Astrocyte of the spinal cord (primary cell): ENCODE measurements around the gene SLC8A2.

ENCODE experiments used
- DNase-seq: peaks from one replicate; pipeline ENCODE4 v3.0.0; 2011; ENCODE audit warnings: low read depth, low spot score
- H3K4me3 ChIP-seq: 2 replicates; pipeline ENCODE4 v1.5.1; 2011; ENCODE audit warnings: low read depth, mild to moderate bottlenecking, low read length, moderate library complexity
- in situ Hi-C: cut with HindIII; loops from 2 replicates; pipeline ENCODE4 v1.10.0; 2017; ENCODE audit warnings: low sequenced_read_pairs
- TF ChIP-seq, protein P1 (sequence below): IDR thresholded peaks from 2 replicates; pipeline ENCODE4 v1.5.1; 2012; ENCODE audit warnings: low read depth, mild to moderate bottlenecking, low read length, inconsistent platforms

Gene SLC8A2

DNA sequence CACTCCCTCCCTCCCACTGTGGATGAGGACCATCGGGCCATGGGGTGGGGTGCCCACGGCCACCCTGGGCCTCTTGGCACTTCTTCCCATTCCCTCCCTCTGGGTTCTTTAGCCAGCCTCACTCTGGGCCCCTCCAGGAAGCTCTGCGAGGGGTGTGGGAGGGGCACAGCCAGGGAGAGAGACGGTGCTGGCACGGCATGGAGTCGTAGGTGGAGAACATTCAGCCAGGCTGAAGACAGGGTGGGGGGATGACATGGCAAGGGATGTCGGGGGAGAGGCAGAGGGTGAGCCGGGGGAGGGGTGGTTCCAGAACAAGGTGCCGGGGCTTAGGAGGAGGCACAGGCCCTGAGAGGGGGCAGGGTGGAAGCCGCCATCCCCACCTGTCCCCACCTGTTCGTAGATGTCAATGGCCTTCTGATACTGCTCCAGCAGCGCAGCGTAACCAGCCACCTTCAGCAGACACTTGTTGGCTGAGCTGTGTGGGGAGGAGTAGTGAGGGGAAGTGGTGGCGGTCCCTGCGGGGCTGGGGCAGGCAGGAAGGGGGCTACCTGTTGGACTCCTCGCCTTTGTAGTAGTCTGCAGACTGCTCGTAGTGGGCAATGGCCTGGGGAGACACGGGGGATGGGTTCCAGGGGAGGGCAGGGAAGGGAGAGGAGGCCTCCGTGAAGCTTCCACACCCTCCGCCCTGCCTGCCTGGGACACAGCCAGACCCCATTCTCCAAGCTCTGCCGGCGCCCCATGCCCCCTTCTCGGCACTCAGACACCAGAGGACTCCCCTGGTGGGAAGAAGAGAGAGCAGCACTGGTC lies 21.1 kb upstream of the SLC8A2 start:
- DNase-seq: no peak
- H3K4me3 ChIP-seq: no peak overlapping the region
- TF ChIP-seq, protein P1, sequence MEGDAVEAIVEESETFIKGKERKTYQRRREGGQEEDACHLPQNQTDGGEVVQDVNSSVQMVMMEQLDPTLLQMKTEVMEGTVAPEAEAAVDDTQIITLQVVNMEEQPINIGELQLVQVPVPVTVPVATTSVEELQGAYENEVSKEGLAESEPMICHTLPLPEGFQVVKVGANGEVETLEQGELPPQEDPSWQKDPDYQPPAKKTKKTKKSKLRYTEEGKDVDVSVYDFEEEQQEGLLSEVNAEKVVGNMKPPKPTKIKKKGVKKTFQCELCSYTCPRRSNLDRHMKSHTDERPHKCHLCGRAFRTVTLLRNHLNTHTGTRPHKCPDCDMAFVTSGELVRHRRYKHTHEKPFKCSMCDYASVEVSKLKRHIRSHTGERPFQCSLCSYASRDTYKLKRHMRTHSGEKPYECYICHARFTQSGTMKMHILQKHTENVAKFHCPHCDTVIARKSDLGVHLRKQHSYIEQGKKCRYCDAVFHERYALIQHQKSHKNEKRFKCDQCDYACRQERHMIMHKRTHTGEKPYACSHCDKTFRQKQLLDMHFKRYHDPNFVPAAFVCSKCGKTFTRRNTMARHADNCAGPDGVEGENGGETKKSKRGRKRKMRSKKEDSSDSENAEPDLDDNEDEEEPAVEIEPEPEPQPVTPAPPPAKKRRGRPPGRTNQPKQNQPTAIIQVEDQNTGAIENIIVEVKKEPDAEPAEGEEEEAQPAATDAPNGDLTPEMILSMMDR: no peak
- in situ Hi-C loops: no loop called here

DNA sequence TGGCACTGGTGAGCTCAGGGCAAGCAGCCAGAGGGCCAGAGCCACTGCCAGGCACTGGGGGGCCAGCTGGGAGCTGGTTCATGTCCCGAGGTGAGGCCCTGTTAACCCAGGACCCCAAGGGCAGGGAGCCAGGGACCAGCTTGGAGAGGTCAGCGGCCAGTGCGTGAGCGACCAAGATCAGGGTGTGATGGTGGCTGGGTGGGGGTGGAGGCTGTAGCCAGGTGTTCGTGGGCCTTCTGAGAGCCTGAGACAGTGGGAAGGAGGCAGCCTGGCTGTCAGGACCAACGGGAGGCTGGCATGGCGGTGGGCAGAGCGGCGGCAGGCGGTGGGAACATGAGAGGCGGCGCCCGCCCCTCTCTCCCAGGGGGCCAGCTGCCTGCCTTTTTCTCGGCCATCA lies 20.4 kb upstream of the SLC8A2 start:
- no peak for DNase-seq
- no peak overlapping the region for H3K4me3 ChIP-seq
- in situ Hi-C loops: no loop called here
- TF ChIP-seq, protein P1: no peak

DNA sequence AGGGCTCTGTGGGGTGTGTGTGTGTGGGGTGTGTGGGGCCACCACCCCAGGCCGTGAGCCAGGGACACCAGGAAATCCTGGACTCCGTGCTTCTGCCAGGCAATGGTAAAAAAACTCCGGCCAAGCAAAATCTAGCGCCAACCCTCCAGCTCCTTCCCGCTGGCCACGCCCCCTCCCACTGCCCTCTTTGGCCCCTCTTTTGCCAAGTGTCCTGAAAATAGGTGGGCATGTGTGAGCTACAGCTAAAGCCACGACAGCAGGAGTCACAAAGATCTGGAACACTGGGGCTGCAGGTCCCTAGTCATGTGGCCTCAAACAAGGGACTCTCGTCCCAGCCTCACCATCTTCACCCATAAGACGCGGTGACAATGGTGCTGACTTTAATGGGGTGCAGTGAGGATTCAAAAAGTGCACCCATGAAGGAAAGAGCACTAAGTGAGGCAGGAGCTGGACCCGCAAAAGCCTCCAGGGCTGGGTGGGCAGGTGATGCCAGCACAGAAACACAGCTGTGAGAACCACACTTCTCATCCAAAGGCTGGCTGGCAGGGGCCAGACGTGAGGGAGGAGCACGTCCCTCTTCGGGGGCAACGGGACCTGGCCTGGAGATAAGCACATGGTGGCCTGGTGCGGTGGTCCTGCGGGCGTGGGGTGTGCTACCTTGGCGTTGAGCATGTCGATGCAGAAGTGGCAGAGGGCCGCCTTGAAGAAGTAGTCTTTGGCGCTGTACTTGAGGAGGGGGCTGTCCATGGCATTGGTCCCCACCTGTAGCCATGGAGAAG lies 19.9 kb upstream of the SLC8A2 start:
- no peak overlapping the region for H3K4me3 ChIP-seq
- in situ Hi-C loops: no loop called here
- TF ChIP-seq, protein P1: no peak
- no peak for DNase-seq

DNA sequence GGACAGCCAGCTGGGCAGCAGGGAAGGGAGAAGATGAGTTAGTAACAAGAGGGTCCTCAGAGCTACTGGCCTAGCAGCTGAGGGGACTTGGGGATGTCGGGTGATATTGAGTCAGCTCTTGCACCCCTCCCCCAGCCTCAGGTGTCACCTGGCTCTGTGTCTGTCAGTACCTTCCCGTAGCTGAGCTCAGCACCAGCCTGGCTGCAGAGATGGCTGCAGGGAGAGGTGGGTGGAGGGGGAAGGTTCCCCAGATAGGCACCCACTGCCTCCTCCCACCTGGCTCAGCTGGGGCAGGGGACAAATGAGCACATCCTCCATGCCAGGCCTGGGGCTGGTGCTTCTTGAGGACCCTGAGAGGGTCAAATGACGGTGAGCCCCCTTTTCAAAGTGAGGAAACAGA lies 19.2 kb upstream of the SLC8A2 start:
- no peak for DNase-seq
- in situ Hi-C loops: no loop called here
- TF ChIP-seq, protein P1: no peak
- H3K4me3 ChIP-seq: no peak overlapping the region

DNA sequence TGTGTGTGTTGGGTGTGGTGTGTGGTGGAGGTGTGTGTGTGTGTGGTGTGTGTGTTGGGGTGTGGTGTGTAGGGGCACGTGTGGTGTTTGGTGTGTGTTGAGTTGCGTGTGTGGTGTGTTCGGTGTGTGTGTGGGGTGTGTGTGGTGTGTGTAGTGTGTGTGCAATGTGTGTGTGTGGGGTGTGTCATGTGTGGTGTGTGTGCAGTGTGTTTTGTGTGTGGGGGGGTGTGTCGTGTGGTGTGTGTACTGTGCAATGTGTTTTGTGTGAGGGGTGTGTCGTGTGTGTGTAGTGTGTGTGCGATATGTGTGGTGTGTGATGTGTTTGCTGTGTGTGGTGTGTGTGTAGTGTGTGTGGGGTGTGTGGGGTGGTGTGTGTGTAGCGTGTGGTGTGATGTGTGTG lies 18.3 kb upstream of the SLC8A2 start:
- in situ Hi-C loops: no loop called here
- no peak overlapping the region for H3K4me3 ChIP-seq
- TF ChIP-seq, protein P1: no peak
- DNase-seq: no peak

DNA sequence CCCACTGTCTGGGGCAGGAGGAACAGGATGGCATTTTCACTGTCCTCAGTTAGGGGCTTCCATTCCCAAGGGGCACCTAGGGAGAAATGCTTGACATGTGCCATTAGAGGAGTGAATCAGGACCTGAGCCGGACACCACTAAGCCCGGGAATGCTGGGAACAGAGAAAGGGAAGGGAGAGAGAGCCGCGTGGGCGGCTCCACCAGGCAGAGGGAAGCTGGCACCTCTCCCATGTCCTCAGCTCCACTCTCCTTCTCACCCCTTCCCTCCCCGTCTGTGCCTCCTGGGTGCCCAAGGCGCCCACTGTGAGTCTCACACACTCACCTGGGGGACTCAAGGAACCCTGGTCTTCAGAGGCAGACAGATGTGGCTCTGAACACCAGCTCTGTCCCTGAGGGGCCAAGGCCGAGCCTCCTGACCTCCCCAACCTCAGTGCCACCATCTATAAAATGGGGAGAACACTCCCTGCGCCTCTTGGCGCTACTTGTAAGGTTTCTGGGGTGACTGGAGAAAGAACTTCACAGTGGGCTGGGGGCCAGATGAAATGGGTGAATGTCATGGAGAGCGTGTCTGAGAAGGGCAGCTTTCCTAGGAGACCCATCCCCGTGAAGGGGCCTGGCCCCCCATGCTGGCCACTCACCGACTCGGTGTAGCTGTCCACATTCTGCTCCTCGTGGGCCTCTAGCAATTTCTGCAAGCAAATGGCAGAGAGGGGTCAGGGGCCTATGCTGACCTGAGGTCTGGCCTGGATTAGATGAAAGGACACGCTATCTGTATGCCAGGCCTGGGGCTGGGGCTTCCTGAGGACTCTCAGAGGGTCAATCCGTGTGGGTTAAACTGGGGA lies 17.6 kb upstream of the SLC8A2 start:
- no peak overlapping the region for H3K4me3 ChIP-seq
- TF ChIP-seq, protein P1: no peak
- no peak for DNase-seq
- in situ Hi-C loops: no loop called here
